Urinary bladder (tissue), 4 donors: ENCODE data around the gene ARHGAP27. TPM values are rescaled to one million over a fixed set of nuclear protein-coding genes. Genes with fewer than 3 reads are reported as not detected.

Source experiments
- DNase-seq: peaks from one replicate; pipeline ENCODE4 v3.0.0-alpha.2; 2015; ENCODE audit errors: extremely low spot score
- H3K27ac ChIP-seq: one replicate; pipeline ENCODE4 v1.5.1; 2013; ENCODE audit warnings: low read depth, mild to moderate bottlenecking, moderate library complexity
- H3K36me3 ChIP-seq: one replicate; pipeline ENCODE4 v1.6.1; 2013; ENCODE audit warnings: mild to moderate bottlenecking, moderate library complexity; ENCODE audit not compliant: insufficient read depth
- H3K4me1 ChIP-seq: one replicate; pipeline ENCODE4 v1.6.1; 2013; ENCODE audit warnings: mild to moderate bottlenecking, moderate library complexity; ENCODE audit not compliant: insufficient read depth
- H3K4me3 ChIP-seq: one replicate; pipeline ENCODE4 v1.5.1; 2013; ENCODE audit warnings: low read depth, low read length
- WGBS: extraction: QIAGEN DNeasy Blood & Tissue Kit; methylation state at CpG from one replicate; pipeline ENCODE4 v1.1.7; 2013; 5-methylcytosine and 5-hydroxymethylcytosine counted together
- polyA plus RNA-seq: library from polyadenylated mRNA; stranded (reverse); fragments of 200-250 nt; gene quantifications from one replicate; pipeline ENCODE4 v1.2.3, GENCODE V29; 2013
- total RNA-seq: library from RNA; depleted of rRNA; stranded (reverse); fragments of >200 nt; gene quantifications from one replicate; pipeline ENCODE4 v1.2.3, GENCODE V29; 2014
- donor health status: healthy with polysubstance abuse.
- donor health status: healthy.

ARHGAP27 gene
- total and polyA plus RNA-seq, 2 donors = 12.9 to 21.8 TPM

- no peak for DNase-seq
- peaks cover 3% of the 10 kb centered on the region for H3K36me3 ChIP-seq
- no peak overlapping the region for H3K4me3 ChIP-seq
- H3K4me1 ChIP-seq = no peaks in the 10 kb centered on the region
- 86% methylated on average over 5 of the region's 5 CpGs for WGBS
- H3K27ac ChIP-seq = no peak overlapping the region
Observed at GRCh38 chr17:45397796-45398195, 34.9 kb downstream of the ARHGAP27 start.

- no peak overlapping the region for H3K27ac ChIP-seq
- WGBS = 94% methylated on average over 50 of the region's 50 CpGs
- no peaks in the 10 kb centered on the region for H3K36me3 ChIP-seq
- no peaks in the 10 kb centered on the region for H3K4me1 ChIP-seq
- DNase-seq = no peak
- no peak overlapping the region for H3K4me3 ChIP-seq
Observed at GRCh38 chr17:45396496-45397205, 36.0 kb downstream of the ARHGAP27 start.

GRCh38 chr17:45395569-45396415, 36.9 kb downstream of the ARHGAP27 start:
- no peaks in the 10 kb centered on the region for H3K36me3 ChIP-seq
- no peak overlapping the region for H3K4me3 ChIP-seq
- 58% methylated on average over 60 of the region's 60 CpGs for WGBS
- no peak for DNase-seq
- no peak overlapping the region for H3K27ac ChIP-seq
- H3K4me1 ChIP-seq = no peaks in the 10 kb centered on the region

GRCh38 chr17:45394913-45395568, 37.6 kb downstream of the ARHGAP27 start:
- Histone ChIP-seq H3K4me3 (no peak overlapping the region), H3K36me3 (no peaks in the 10 kb centered on the region), H3K4me1 (no peaks in the 10 kb centered on the region), H3K27ac (no peak overlapping the region)
- 16% methylated on average over 30 of the region's 30 CpGs for WGBS
- DNase-seq = peak; percentile 70

GRCh38 chr17:45394564-45394912, 38.1 kb downstream of the ARHGAP27 start:
- 77% methylated on average over 4 of the region's 4 CpGs for whole genome bisulfite sequencing
- Histone ChIP-seq H3K36me3 (no peaks in the 10 kb centered on the region), H3K4me3 (no peak overlapping the region), H3K4me1 (no peaks in the 10 kb centered on the region), H3K27ac (no peak overlapping the region)
- DNase-seq = no peak

GRCh38 chr17:45394091-45394490, 38.6 kb downstream of the ARHGAP27 start:
- Histone ChIP-seq H3K27ac (no peak overlapping the region), H3K4me1 (no peaks in the 10 kb centered on the region), H3K4me3 (no peak overlapping the region), H3K36me3 (no peaks in the 10 kb centered on the region)
- WGBS = 82% methylated on average over 6 of the region's 6 CpGs
- DNase-seq = no peak

GRCh38 chr17:45393411-45393810, 39.3 kb downstream of the ARHGAP27 start:
- no peak for DNase-seq
- Histone ChIP-seq H3K27ac (no peak overlapping the region), H3K4me3 (no peak overlapping the region), H3K36me3 (no peaks in the 10 kb centered on the region), H3K4me1 (no peaks in the 10 kb centered on the region)
- WGBS = 97% methylated on average over 5 of the region's 5 CpGs

- no peak for DNase-seq
- no peak overlapping the region for H3K27ac ChIP-seq
- H3K36me3 ChIP-seq = no peaks in the 10 kb centered on the region
- WGBS = 96% methylated on average over 2 of the region's 2 CpGs
- no peaks in the 10 kb centered on the region for H3K4me1 ChIP-seq
- no peak overlapping the region for H3K4me3 ChIP-seq
Observed at GRCh38 chr17:45391918-45392317, 40.8 kb downstream of the ARHGAP27 start.

- no peak for DNase-seq
- 57% methylated on average over 5 of the region's 5 CpGs for WGBS
- H3K4me3 ChIP-seq = no peak overlapping the region
- no peaks in the 10 kb centered on the region for H3K4me1 ChIP-seq
- H3K27ac ChIP-seq = no peak overlapping the region
- no peaks in the 10 kb centered on the region for H3K36me3 ChIP-seq
Observed at GRCh38 chr17:45391291-45391690, 41.4 kb downstream of the ARHGAP27 start.

- no peaks in the 10 kb centered on the region for H3K4me1 ChIP-seq
Observed at GRCh38 chr17:45389354-45389753, 43.3 kb downstream of the ARHGAP27 start.

GRCh38 chr17:45388604-45389325, 43.9 kb downstream of the ARHGAP27 start:
- H3K36me3 ChIP-seq = no peaks in the 10 kb centered on the region
- no peaks in the 10 kb centered on the region for H3K4me1 ChIP-seq
- H3K4me3 ChIP-seq = no peak overlapping the region
- DNase-seq = no peak
- H3K27ac ChIP-seq = no peak overlapping the region
- WGBS = 65% methylated on average over 10 of the region's 10 CpGs

More at GRCh38 chr17:45389354-45389753, 43.3 kb downstream of the ARHGAP27 start:
- Histone ChIP-seq H3K36me3 (no peaks in the 10 kb centered on the region), H3K4me3 (no peak overlapping the region), H3K27ac (no peak overlapping the region)
- 38% methylated on average over 3 of the region's 3 CpGs for WGBS
- DNase-seq = no peak

- no peaks in the 10 kb centered on the region for H3K36me3 ChIP-seq
- H3K4me1 ChIP-seq = no peaks in the 10 kb centered on the region
- H3K4me3 ChIP-seq = no peak overlapping the region
- no peak for DNase-seq
- H3K27ac ChIP-seq = no peak overlapping the region
- 93% methylated on average over 3 of the region's 3 CpGs for WGBS
Observed at GRCh38 chr17:45387739-45388138, 44.9 kb downstream of the ARHGAP27 start.

- Histone ChIP-seq H3K4me1 (no peaks in the 10 kb centered on the region), H3K27ac (no peak overlapping the region), H3K36me3 (no peaks in the 10 kb centered on the region), H3K4me3 (no peak overlapping the region)
- no peak for DNase-seq
- 77% methylated on average over 4 of the region's 4 CpGs for WGBS
Observed at GRCh38 chr17:45386178-45386577, 46.5 kb downstream of the ARHGAP27 start.
